RKO (cell line): Measurements from ENCODE around the gene SP140L.
"Not testable (repeated sequence)": the region's sequence is repeated elsewhere in the genome, so short reads cannot be mapped to it uniquely, and the experiment has no call there.

ENCODE experiments used
- DNase-seq: peaks from one replicate; pipeline ENCODE4 v3.0.0-alpha.2; 2016; ENCODE audit warnings: low spot score

The SP140L gene

GRCh38 chr2:230326453-230327417 lies at the start of gene SP140L:
TSS of gene SP140L (plus strand) at chr2:230327193. CDS start at chr2:230327270, 77 bp downstream.
- peak; percentile 91 for DNase-seq

GRCh38 chr2:230282936-230283335 lies 44.1 kb upstream of the SP140L start:
- no peak for DNase-seq

- DNase-seq, result no peak
Observed at GRCh38 chr2:230286048-230286447, 40.9 kb upstream of the SP140L start.

GRCh38 chr2:230289311-230289710 lies 37.7 kb upstream of the SP140L start:
- DNase-seq, result peak; percentile 52

- DNase-seq, result no peak
Observed at GRCh38 chr2:230295192-230295591, 31.8 kb upstream of the SP140L start.

- DNase-seq, result no peak
Observed at GRCh38 chr2:230296917-230297316, 30.1 kb upstream of the SP140L start.

GRCh38 chr2:230299618-230300017 lies 27.4 kb upstream of the SP140L start:
- no peak for DNase-seq

GRCh38 chr2:230305416-230306275 lies 21.3 kb upstream of the SP140L start:
- no peak for DNase-seq

GRCh38 chr2:230306474-230306873 lies 20.5 kb upstream of the SP140L start:
- DNase-seq, result no peak

GRCh38 chr2:230307485-230307884 lies 19.5 kb upstream of the SP140L start:
- no peak for DNase-seq

- no peak for DNase-seq
Observed at GRCh38 chr2:230308402-230309000, 18.5 kb upstream of the SP140L start.

- DNase-seq, result not testable (repeated sequence)
Observed at GRCh38 chr2:230310792-230311191, 16.2 kb upstream of the SP140L start.

- DNase-seq, result not testable (repeated sequence)
Observed at GRCh38 chr2:230311634-230312033, 15.4 kb upstream of the SP140L start.

GRCh38 chr2:230312638-230313037 lies 14.4 kb upstream of the SP140L start:
- no peak for DNase-seq

GRCh38 chr2:230317366-230317765 lies 9.6 kb upstream of the SP140L start:
- no peak for DNase-seq

- no peak for DNase-seq
Observed at GRCh38 chr2:230318190-230319121, 8.5 kb upstream of the SP140L start.

- DNase-seq, result no peak
Observed at GRCh38 chr2:230319211-230319862, 7.7 kb upstream of the SP140L start.

- DNase-seq, result no peak
Observed at GRCh38 chr2:230321031-230321430, 6.0 kb upstream of the SP140L start.

GRCh38 chr2:230322561-230323384 lies 4.2 kb upstream of the SP140L start:
- DNase-seq, result no peak
